GM23248 (cell line): ENCODE data around the gene PCDHB14. TPM values are rescaled to one million over a fixed set of nuclear protein-coding genes. Genes with fewer than 3 reads are reported as not detected.

ENCODE experiments used
- DNase-seq: peaks from one replicate; pipeline ENCODE4 v3.0.0-alpha.2; 2015
- H2AFZ ChIP-seq: fragments of 200-600 bp; sonication (generic); 2 replicates; pipeline ENCODE4 v1.6.1; 2016; ENCODE audit warnings: antibody characterized with exemption
- H3F3A ChIP-seq: fragments of 200-600 bp; sonication (generic); 2 replicates; pipeline ENCODE4 v1.6.1; 2016; ENCODE audit warnings: mild to moderate bottlenecking, antibody characterized with exemption, mixed run types; ENCODE audit not compliant: insufficient read depth
- H3K27ac ChIP-seq: fragments of 200-600 bp; sonication (generic); 2 replicates; pipeline ENCODE4 v1.5.1; 2016; ENCODE audit warnings: mild to moderate bottlenecking
- H3K27me3 ChIP-seq: fragments of 200-600 bp; sonication (generic); replicated peaks from 2 replicates; pipeline ENCODE4 v1.6.1; 2016; ENCODE audit warnings: mild to moderate bottlenecking; ENCODE audit not compliant: insufficient read depth
- H3K36me3 ChIP-seq: fragments of 200-600 bp; sonication (generic); 2 replicates; pipeline ENCODE4 v1.6.1; 2016; ENCODE audit warnings: low read depth, mild to moderate bottlenecking
- H3K4me1 ChIP-seq: fragments of 200-600 bp; sonication (generic); 2 replicates; pipeline ENCODE4 v1.6.1; 2016; ENCODE audit warnings: mild to moderate bottlenecking; ENCODE audit not compliant: insufficient read depth
- H3K4me2 ChIP-seq: fragments of 200-600 bp; sonication (generic); one replicate; pipeline ENCODE4 v1.6.1; 2016; ENCODE audit warnings: mild to moderate bottlenecking; ENCODE audit not compliant: unreplicated experiment
- H3K4me3 ChIP-seq: fragments of 200-600 bp; sonication (generic); 2 replicates; pipeline ENCODE4 v1.5.1; 2016; ENCODE audit warnings: mild to moderate bottlenecking
- H3K79me2 ChIP-seq: fragments of 200-600 bp; sonication (generic); 2 replicates; pipeline ENCODE4 v1.6.1; 2016; ENCODE audit warnings: mild to moderate bottlenecking; ENCODE audit not compliant: insufficient read depth
- H3K9ac ChIP-seq: fragments of 200-600 bp; sonication (generic); 2 replicates; pipeline ENCODE4 v1.6.1; 2016; ENCODE audit warnings: mild to moderate bottlenecking
- H3K9me2 ChIP-seq: fragments of 200-600 bp; sonication (generic); 2 replicates; pipeline ENCODE4 v1.6.1; 2016; ENCODE audit warnings: mixed run types, mild to moderate bottlenecking, moderate library complexity; ENCODE audit not compliant: insufficient read depth
- H3K9me3 ChIP-seq: fragments of 200-600 bp; sonication (generic); one replicate; pipeline ENCODE4 v1.6.1; 2017; ENCODE audit warnings: low read depth
- H4K20me1 ChIP-seq: fragments of 200-600 bp; sonication (generic); 2 replicates; pipeline ENCODE4 v1.6.0; 2016; ENCODE audit not compliant: insufficient read depth
- EZH2 ChIP-seq: fragments of 200-600 bp; sonication (generic); IDR thresholded peaks from 2 replicates; pipeline ENCODE4 v1.6.1; 2018; ENCODE audit warnings: antibody characterized with exemption, mild to moderate bottlenecking; ENCODE audit not compliant: insufficient read depth, poor library complexity, severe bottlenecking
- EZH2phosphoT487 ChIP-seq: fragments of 200-600 bp; sonication (generic); IDR thresholded peaks from 2 replicates; pipeline ENCODE4 v1.6.1; 2018; ENCODE audit warnings: antibody characterized with exemption, moderate library complexity, mild to moderate bottlenecking, low read depth; ENCODE audit not compliant: insufficient read depth
- WGBS, 2 experiments: methylation state at CpG; one replicate each; pipeline ENCODE4 v1.1.6; 2015 to 2017; ENCODE audit warnings: low lambda C conversion rate in 2 of 2, low coverage in 1 of 2; ENCODE audit errors: missing lambda C conversion rate in 2 of 2; 5-methylcytosine and 5-hydroxymethylcytosine counted together
- in situ Hi-C: fragments of 300-500 bp; cut with MboI; formaldehyde crosslinking; loops from 2 replicates; pipeline ENCODE4 v1.15.0; 2020
- polyA plus RNA-seq: library from polyadenylated mRNA; unstranded; fragments of >200 nt; fragmentation: Nextera tagmentation; extraction: Ambion mirVana; gene quantifications from 2 replicates; pipeline ENCODE4 v1.2.1, GENCODE V29; 2016
- total RNA-seq: library from RNA; depleted of rRNA; stranded (reverse); fragments of >200 nt; shearing (Covaris generic); gene quantifications from 2 replicates; pipeline ENCODE4 v1.2.3, GENCODE V29; 2014

PCDHB14 gene
- total and polyA plus RNA-seq, 2 experiments from 2014 or later, result 2.1 TPM

GRCh38 chr5:141258464-141258863 is 35.3 kb downstream of the PCDHB14 start:
- Histone ChIP-seq H3K4me3 (no peak overlapping the region), H4K20me1 (no peaks in the 10 kb centered on the region), H2AFZ (no peak overlapping the region), H3F3A (peaks cover 7% of the 10 kb centered on the region; the same call in 1 of the 2 replicates), H3K4me1 (no peaks in the 10 kb centered on the region), H3K9me2 (no peaks in the 10 kb centered on the region), H3K27ac (no peak overlapping the region), H3K9me3 (peaks cover 26% of the 10 kb centered on the region), H3K36me3 (no peaks in the 10 kb centered on the region), H3K27me3 (no peaks in the 10 kb centered on the region), H3K9ac (no peak overlapping the region), H3K79me2 (no peaks in the 10 kb centered on the region), H3K4me2 (no peak overlapping the region)
- TF ChIP-seq EZH2, result no peak
- no peak for TF ChIP-seq EZH2phosphoT487
- in situ Hi-C loops, result no loop called here
- no peak for DNase-seq

GRCh38 chr5:141258948-141259347 is 35.8 kb downstream of the PCDHB14 start:
- no peaks in the 10 kb centered on the region for H3K9me2 ChIP-seq
- no peak for DNase-seq
- H3K27ac ChIP-seq, result no peak overlapping the region
- H3K27me3 ChIP-seq, result no peaks in the 10 kb centered on the region
- TF ChIP-seq EZH2phosphoT487, result no peak
- TF ChIP-seq EZH2, result no peak
- no peak overlapping the region for H2AFZ ChIP-seq
- H3K36me3 ChIP-seq, result 0 out of 2 replicates have a peak, but pooled peaks cover under 1% of the 10 kb centered on the region
- no peaks in the 10 kb centered on the region for H3K79me2 ChIP-seq
- peaks cover 23% of the 10 kb centered on the region for H3K9me3 ChIP-seq
- no peak overlapping the region for H3K9ac ChIP-seq
- H4K20me1 ChIP-seq, result no peaks in the 10 kb centered on the region
- H3K4me3 ChIP-seq, result no peak overlapping the region
- H3F3A ChIP-seq, result peaks cover 7% of the 10 kb centered on the region; the same call in 1 of the 2 replicates
- in situ Hi-C loops, result no loop called here
- H3K4me1 ChIP-seq, result no peaks in the 10 kb centered on the region
- no peak overlapping the region for H3K4me2 ChIP-seq

GRCh38 chr5:141260458-141261237 is 37.5 kb downstream of the PCDHB14 start:
- Histone ChIP-seq H3K4me3 (no peak overlapping the region), H3K9me2 (no peaks in the 10 kb centered on the region), H3K27me3 (no peaks in the 10 kb centered on the region), H3K9me3 (peaks cover 20% of the 10 kb centered on the region), H3K4me1 (no peaks in the 10 kb centered on the region), H3K27ac (no peak overlapping the region), H3K36me3 (0 out of 2 replicates have a peak, but pooled peaks cover 2% of the 10 kb centered on the region), H3K79me2 (no peaks in the 10 kb centered on the region), H3K9ac (no peak overlapping the region), H3K4me2 (no peak overlapping the region), H4K20me1 (no peaks in the 10 kb centered on the region), H2AFZ (no peak overlapping the region), H3F3A (peaks cover 7% of the 10 kb centered on the region; the same call in 1 of the 2 replicates)
- TF ChIP-seq EZH2 (no peak), EZH2phosphoT487 (no peak)
- 40 to 46% methylated on average over 5 of the region's 5 CpGs for WGBS, 2 experiments
- DNase-seq, result peak; percentile 27
- in situ Hi-C loops, result no loop called here

- DNase-seq, result no peak
- in situ Hi-C loops, result no loop called here
- Histone ChIP-seq H3K4me3 (no peak overlapping the region), H3K4me1 (no peaks in the 10 kb centered on the region), H3K36me3 (0 out of 2 replicates have a peak, but pooled peaks cover 2% of the 10 kb centered on the region), H3K9ac (no peak overlapping the region), H3K4me2 (no peak overlapping the region), H4K20me1 (no peaks in the 10 kb centered on the region), H3K79me2 (no peaks in the 10 kb centered on the region), H3K27me3 (no peaks in the 10 kb centered on the region), H3K9me3 (peaks cover 20% of the 10 kb centered on the region), H3K27ac (no peak overlapping the region), H2AFZ (no peak overlapping the region), H3F3A (peaks cover 7% of the 10 kb centered on the region; the same call in 1 of the 2 replicates), H3K9me2 (no peaks in the 10 kb centered on the region)
- TF ChIP-seq EZH2phosphoT487 (no peak), EZH2 (no peak)
- WGBS, 2 experiments, result 41 to 54% methylated on average over 1 of the region's 1 CpG
These were observed 38.0 kb downstream of the PCDHB14 start for GRCh38 chr5:141261238-141261546.

GRCh38 chr5:141269195-141269594 is 46.1 kb downstream of the PCDHB14 start:
- H3K4me3 ChIP-seq, result no peak overlapping the region
- H2AFZ ChIP-seq, result no peak overlapping the region
- no peak overlapping the region for H3K27ac ChIP-seq
- no peak overlapping the region for H3K9ac ChIP-seq
- 87 to 91% methylated on average over 4 of the region's 4 CpGs for WGBS, 2 experiments
- H4K20me1 ChIP-seq, result no peaks in the 10 kb centered on the region
- no peaks in the 10 kb centered on the region for H3K4me1 ChIP-seq
- H3K79me2 ChIP-seq, result no peaks in the 10 kb centered on the region
- H3K36me3 ChIP-seq, result no peaks in the 10 kb centered on the region
- DNase-seq, result no peak
- no peaks in the 10 kb centered on the region for H3F3A ChIP-seq
- H3K9me2 ChIP-seq, result no peaks in the 10 kb centered on the region
- H3K27me3 ChIP-seq, result no peaks in the 10 kb centered on the region
- H3K4me2 ChIP-seq, result no peak overlapping the region
- peaks cover 7% of the 10 kb centered on the region for H3K9me3 ChIP-seq
- TF ChIP-seq EZH2 (no peak), EZH2phosphoT487 (no peak)
- in situ Hi-C loops, result no loop called here
